Motor neuron (in vitro differentiated cells): ENCODE data around the gene MORF4L2. TPM values are rescaled to one million over a fixed set of nuclear protein-coding genes. Genes with fewer than 3 reads are reported as not detected.

ENCODE experiments used
- ATAC-seq, 8 experiments: fragments of 200-7000 bp; cut with Tn5 transposase; replicated peaks in 6 of 8; 2 replicates each; pipeline ENCODE4 v1.8.0; 2021; ENCODE audit warnings: mild to moderate bottlenecking in 8 of 8, moderate library complexity in 8 of 8
- H3K27ac ChIP-seq, 2 donors: fragments of 250-450 bp; sonication (Bioruptor Pico); 2 replicates each; pipeline ENCODE4 v1.9.0; 2021; ENCODE audit warnings: antibody characterized with exemption in 2 of 2, mild to moderate bottlenecking in 2 of 2, moderate library complexity in 1 of 2
- H3K4me1 ChIP-seq, 2 donors: fragments of 250-450 bp; sonication (Bioruptor Pico); replicated peaks in 1 of 2; 2 replicates each; pipeline ENCODE4 v1.6.1; 2021; ENCODE audit warnings: antibody characterized with exemption in 2 of 2, mild to moderate bottlenecking in 2 of 2, moderate library complexity in 1 of 2
- H3K4me3 ChIP-seq, 5 donors: fragments of 250-450 bp; sonication (Bioruptor Pico); 2 replicates each; pipeline ENCODE4 v1.9.0; 2021; ENCODE audit warnings: antibody characterized with exemption in 5 of 5, mild to moderate bottlenecking in 5 of 5, moderate library complexity in 4 of 5
- WGBS, 10 experiments: fragments of 450-650 bp; shearing (Covaris generic); methylation state at CpG; one replicate each; pipeline ENCODE4 v1.0.0; 2022; 5-methylcytosine and 5-hydroxymethylcytosine counted together
- in situ Hi-C, 9 experiments: fragments of 400-800 bp; cut with MboI; loops; one replicate each; pipeline ENCODE4 v1.15.0; 2021; ENCODE audit warnings: low sequenced_read_pairs in 9 of 9, low pct_unique_long_range_greater_than_20kb in 2 of 9; ENCODE audit not compliant: unreplicated experiment in 9 of 9
- total RNA-seq, 8 experiments: library from RNA; unstranded; fragments of 300-600 nt; gene quantifications; 2 replicates each; pipeline versions ENCODE4 v1.2.3 to v1.2.4, GENCODE V29; 2022

Gene MORF4L2
- total RNA-seq, 8 experiments from 2014 or later = 349 to 623 (median 512) TPM

DNA sequence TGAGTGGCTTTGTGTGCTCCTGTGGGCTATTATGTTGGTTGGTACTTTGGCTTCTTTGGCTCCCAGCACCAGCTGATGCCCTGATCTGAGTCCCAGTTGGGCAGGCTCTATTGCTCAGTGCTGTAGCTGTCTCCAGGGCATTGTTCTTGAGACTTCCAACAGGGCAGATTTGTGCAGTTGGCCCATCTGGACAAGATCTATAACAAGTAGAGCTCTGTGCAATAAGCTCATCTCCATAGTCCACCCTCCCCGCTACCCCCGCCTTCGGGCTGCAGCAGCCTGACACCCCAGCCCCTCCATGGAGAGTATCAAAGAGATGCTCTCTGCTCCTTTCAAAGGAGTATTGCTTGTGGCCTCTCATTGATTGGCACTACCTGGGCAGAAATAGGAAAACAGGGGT lies 18.4 kb upstream of the MORF4L2 start:
- in situ Hi-C loops = no loop called here
- Histone ChIP-seq H3K27ac (no peak overlapping the region), H3K4me3 (no peak overlapping the region), H3K4me1 (no peaks in the 10 kb centered on the region)
- ATAC-seq = no peak
- no CpG with 5 or more reads among the region's 3 CpGs for WGBS, 10 experiments

DNA sequence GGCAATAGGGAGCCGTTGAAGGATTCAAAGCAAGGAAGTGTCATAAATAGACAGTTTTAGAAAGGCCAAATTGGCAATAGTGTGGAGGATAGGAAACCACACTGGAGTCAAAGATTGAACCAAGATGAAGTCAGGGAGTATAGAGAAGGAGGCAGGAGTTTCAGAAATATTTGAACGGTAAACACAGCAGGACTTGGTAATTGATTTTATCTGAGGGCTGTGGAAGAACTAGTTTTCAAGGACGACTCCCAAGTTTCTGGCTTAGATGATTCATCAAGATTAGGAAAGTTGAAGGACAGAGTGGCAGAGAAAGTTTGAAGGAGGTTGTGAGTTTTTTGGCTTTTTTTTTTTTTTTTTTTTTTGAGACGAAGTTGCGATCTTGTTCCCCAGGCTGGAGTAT lies 12.7 kb upstream of the MORF4L2 start:
- Histone ChIP-seq H3K4me3 (no peak overlapping the region), H3K27ac (no peak overlapping the region), H3K4me1 (no peaks in the 10 kb centered on the region)
- WGBS, 10 experiments = 40 to 100% (median 79%) methylated on average over 1 to 4 of the region's 5 CpGs; no CpG with 5 or more reads in 5 of the 10 experiments
- ATAC-seq = no peak
- in situ Hi-C loops = no loop called here

DNA sequence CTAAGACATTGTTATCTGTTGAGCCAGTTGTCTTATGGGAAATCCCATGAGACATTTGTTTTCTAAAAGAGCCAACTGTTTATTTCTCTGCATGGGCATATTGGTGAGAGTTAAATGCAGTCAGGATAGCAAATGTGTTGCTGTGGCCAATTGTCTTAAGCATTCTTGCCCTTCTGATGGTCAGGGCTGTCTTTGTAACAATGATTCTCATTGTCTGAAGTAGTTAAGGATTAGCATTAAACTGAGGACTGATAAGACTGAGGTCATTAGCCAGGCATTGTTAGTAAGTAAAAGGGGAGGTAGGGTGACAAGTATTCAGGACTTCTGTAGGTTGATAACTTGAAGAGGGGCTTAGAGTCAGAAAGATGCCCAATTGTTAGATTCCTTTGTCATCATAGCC lies 11.2 kb upstream of the MORF4L2 start:
- H3K4me1 ChIP-seq = peaks cover 0 to 5% of the 10 kb centered on the region in 2 donors
- no peak overlapping the region for H3K4me3 ChIP-seq
- no peak overlapping the region for H3K27ac ChIP-seq
- in situ Hi-C loops = no loop called here
- ATAC-seq = no peak

DNA sequence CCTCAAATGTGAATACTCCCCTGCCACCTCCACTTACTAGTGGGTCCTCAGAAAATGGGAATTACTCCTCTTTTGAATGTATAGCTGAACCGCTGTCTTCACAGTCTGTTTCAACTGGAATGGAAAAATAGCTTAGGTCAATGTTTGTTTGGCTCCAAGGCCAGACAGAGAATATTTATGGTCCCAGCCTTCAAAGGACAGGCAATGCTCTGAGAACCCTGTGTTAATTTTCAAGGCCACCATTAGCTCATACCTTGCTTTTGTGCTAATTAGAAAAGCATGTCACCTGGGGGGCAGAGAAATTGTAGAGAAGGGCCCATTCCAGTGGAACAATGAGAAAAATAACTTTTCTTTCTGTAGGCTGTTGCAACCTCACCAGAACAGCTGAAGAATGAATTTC lies 4.6 kb upstream of the MORF4L2 start:
- Histone ChIP-seq H3K27ac (no peak overlapping the region), H3K4me1 (peaks cover 3 to 5% of the 10 kb centered on the region in 2 donors), H3K4me3 (no peak overlapping the region)
- ATAC-seq = no peak
- in situ Hi-C loops = no loop called here
- 50 to 80% (median 75%) methylated on average over 1 of the region's 1 CpG; no CpG with 5 or more reads in 7 of the 10 experiments for WGBS, 10 experiments

DNA sequence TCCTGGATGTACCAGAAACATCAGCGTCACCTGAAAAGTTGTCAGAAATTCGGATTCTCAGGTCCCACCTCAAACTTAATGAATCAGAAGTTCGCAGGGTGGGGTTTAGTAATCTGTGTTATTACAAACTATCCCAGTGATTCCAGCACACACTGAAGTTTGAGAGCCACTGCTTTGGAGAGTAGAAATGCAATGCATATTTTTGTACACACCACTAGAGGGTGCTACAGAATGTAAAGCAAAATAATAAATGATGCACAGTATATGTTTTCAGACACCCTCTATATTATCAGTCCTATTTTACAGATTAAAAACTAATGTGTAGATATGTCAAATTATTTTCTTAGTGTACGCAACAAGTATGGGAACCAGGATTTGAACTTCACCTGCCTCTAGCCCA lies 2.4 kb upstream of the MORF4L2 start:
- WGBS, 10 experiments = 0 to 100% (median 89%) methylated on average over 1 to 3 of the region's 4 CpGs; no CpG with 5 or more reads in 5 of the 10 experiments
- H3K4me3 ChIP-seq = peak overlapping the region in 3 of 5 donors; percentile 55 to 75 (median 64)
- H3K4me1 ChIP-seq = peaks cover 3 to 12% of the 10 kb centered on the region in 2 donors
- ATAC-seq = no peak
- H3K27ac ChIP-seq = no peak overlapping the region
- in situ Hi-C loops = no loop called here

DNA sequence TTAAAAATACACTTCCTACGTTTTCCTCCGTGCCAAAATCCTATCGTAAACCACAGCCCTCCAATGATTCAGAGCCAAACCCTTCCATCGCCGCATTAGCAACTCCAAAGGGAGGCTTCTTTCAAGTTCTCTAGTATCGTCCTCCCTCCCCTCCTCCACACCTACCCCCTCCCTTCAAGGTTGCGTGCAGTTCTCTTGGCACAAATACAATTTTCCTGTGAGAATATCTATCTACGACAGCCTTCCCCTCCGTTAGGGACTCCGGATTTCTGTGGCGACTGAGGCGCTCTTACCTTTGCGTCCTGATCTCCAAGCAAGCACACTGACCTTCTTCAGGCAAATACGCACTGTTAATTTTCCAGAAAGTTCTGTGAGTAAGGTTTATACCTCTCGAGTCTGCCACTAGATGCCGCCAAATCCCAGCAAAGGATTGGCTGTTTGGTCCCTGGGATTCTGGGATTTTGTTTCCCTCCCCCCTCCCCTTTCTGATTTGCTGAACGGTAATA lies 1.2 kb upstream of the MORF4L2 start:
- in situ Hi-C loops = no loop called here
- peak overlapping the region; percentile 99 to 100 for H3K27ac ChIP-seq
- 0 to 12% (median 0%) methylated on average over 1 to 15 of the region's 17 CpGs; no CpG with 5 or more reads in 3 of the 10 experiments for WGBS, 10 experiments
- peak overlapping the region; percentile 55 to 82 (median 64) for H3K4me3 ChIP-seq
- peaks cover 0 to 12% of the 10 kb centered on the region in 2 donors for H3K4me1 ChIP-seq
- ATAC-seq = peak; percentile 1 to 16 (median 6)

DNA sequence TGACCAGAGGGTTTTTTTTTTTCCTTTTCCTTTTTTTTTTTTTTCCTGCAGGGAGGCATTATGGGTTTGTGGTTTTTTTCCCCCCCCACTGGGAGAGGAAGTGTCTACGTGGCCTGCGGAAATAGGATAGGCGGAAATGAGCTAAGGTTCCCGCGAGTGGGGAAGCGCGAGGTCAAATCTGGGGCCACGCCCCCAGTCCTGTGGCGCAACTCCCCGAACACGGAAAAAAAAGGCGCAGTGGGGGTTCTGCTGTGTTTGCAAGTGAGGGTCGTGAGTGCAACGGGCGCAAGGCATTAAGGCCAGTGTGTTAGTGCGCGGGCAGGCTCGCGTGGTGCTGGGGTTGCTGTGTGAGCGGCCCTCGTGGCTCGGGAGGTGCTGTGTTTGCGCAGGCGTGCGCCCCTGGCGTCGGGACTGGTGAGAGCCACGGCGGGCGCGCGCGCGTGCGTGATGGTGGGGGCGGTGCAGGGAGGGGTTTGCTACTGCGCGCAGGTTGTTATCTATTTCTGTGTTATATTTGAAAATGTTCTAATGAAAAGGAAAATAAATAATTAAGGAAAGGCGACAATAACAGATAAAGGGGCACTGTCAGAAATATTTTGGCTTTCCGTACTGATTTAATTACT lies 685 bp upstream of the MORF4L2 start:
- H3K4me1 ChIP-seq = peaks cover 0 to 12% of the 10 kb centered on the region in 2 donors
- WGBS, 10 experiments = 0 to 53% (median 0%) methylated on average over 1 to 24 of the region's 40 CpGs; no CpG with 5 or more reads in 6 of the 10 experiments
- ATAC-seq = peak; percentile 53 to 70 (median 65)
- peak overlapping the region; percentile 99 to 100 for H3K27ac ChIP-seq
- peak overlapping the region; percentile 55 to 82 (median 64) for H3K4me3 ChIP-seq
- in situ Hi-C loops = no loop called here

DNA sequence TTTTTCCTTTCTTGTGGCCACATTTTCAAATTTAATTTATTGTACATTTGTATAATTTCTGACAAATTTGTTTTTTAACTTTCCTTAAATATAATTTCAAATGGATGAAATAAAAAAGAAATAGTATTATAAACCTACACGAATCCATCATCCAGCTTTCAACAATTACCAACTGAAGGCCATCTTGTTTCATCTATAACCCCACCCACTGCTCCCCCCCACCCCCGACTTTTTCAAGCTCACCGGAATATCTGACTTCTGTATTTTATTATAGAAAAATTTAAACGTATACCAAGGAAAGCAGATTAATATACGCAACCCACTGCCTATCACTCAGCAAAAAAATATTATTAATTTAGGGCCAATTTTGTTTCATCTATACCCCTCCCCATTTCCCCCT lies 1.1 kb downstream of the MORF4L2 start:
- ATAC-seq = no peak
- WGBS, 10 experiments = 0 to 27% (median 0%) methylated on average over 1 to 3 of the region's 5 CpGs; no CpG with 5 or more reads in 4 of the 10 experiments
- Histone ChIP-seq H3K4me1 (peaks cover 0 to 14% of the 10 kb centered on the region in 2 donors), H3K27ac (peak overlapping the region; percentile 93 to 100), H3K4me3 (peak overlapping the region; percentile 56 to 82 (median 60))
- in situ Hi-C loops = no loop called here

DNA sequence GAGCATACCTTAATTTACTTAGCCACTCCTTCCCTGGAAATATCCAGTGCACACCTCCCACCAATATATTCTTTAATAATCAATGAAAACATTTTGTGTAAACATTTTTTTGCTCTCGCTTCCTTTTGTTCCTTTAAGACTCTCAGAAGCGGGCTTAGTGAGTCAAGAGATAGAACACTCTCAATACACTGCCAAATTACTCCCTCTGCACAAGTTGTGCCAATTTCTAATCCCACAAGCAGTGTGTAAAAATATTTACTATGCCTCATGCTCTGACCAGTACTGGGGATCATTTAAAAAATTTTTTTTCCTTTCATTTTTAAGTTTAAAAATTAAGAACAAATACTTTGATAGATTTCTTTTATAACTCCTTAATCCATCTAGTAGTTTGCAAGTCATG lies 5.1 kb downstream of the MORF4L2 start:
- in situ Hi-C loops = no loop called here
- no peak for ATAC-seq
- peaks cover 0 to 11% of the 10 kb centered on the region in 2 donors for H3K4me1 ChIP-seq
- no peak overlapping the region for H3K27ac ChIP-seq
- WGBS, 10 experiments = 0 to 100% (median 50%) methylated on average over 1 to 2 of the region's 2 CpGs; no CpG with 5 or more reads in 3 of the 10 experiments
- no peak overlapping the region for H3K4me3 ChIP-seq

DNA sequence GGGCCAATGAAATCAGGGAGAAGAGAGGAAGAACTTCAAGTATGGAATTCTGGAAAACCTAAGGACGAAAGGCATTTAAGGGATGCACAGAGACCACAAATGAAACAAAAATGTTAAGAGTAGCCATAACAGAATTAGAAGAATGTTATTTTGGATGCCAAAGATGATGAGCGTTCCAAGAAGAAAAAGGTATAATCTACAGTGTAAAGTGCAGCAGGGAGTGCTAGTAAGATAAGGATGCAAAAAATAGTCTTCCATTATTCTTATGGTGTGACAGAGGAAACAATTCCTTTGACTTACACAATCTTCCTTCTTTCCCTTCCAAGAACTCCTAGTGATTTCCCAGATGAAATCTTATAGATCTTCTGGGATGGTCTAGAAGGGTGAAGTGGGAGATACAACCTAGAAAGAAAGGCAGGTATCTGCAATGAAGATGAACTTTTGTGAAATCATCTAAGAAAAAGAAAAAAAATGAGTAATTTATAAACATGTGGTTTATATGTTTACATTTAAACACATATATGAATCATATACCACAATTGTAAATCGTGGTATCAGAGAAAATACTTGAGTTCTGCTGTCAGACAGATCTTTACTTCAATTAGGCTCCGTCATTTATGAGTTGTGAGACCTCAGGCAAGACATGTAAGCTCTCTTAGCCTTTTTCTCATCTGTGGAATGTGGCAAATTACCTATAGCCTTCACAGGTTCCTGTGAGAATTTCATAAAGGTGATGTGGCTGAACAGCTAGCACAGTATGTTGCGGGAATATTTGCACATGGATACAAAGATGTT lies 8.1 kb downstream of the MORF4L2 start:
- no peak for ATAC-seq
- no peak overlapping the region for H3K27ac ChIP-seq
- WGBS, 10 experiments = 50 to 100% (median 80%) methylated on average over 1 to 5 of the region's 5 CpGs; no CpG with 5 or more reads in 3 of the 10 experiments
- peaks cover 0 to 2% of the 10 kb centered on the region in 2 donors for H3K4me1 ChIP-seq
- no peak overlapping the region for H3K4me3 ChIP-seq
- in situ Hi-C loops = no loop called here

DNA sequence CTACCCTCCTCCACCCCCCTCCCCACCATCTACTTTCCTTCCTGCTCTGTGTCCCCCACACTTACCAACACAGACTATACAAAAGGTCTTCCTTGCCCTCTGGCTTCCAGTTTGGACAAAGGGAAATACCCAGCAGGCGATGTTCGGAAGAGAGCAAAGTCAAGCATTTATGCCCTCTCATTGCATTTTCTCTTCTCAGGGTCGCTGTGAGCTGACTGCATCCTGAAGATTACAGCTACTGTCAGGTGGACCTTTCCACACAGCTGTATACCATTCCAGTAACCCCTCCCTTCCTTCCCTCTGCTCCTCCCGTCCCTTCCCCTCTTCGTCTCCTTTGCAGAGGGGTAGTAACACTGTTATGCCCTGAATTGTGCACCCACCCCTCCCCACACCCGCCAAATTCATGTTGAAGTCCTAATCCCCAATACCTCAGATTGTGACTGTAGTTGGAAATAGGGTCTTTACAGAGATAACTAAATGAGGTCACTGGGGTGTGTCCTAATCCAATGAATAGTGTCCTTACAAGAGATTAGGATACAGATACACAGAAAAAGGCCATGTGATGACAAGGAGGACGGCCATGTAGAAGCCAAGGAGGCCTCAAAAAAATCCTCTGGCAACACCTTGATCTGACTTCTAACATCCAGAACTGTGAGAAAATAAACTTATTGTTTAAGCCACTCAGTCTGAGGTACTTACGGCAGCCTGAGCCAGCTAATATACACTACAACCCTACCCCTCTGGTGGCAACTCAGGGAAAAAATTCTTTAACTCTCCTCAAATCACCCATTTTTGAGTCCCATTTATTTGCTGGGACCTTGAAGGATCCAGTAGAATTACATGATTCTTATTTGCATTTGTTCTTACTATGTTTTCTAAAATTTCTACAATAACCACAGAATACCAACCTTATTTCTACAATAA lies 11.7 kb downstream of the MORF4L2 start:
- ATAC-seq = peak in 7 of 8 experiments; percentile 18 to 78 (median 62)
- Histone ChIP-seq H3K4me1 (no peaks in the 10 kb centered on the region), H3K27ac (no peak overlapping the region), H3K4me3 (no peak overlapping the region)
- WGBS, 10 experiments = 47 to 83% (median 64%) methylated on average over 1 to 3 of the region's 8 CpGs; no CpG with 5 or more reads in 6 of the 10 experiments
- in situ Hi-C loops = no loop called here

DNA sequence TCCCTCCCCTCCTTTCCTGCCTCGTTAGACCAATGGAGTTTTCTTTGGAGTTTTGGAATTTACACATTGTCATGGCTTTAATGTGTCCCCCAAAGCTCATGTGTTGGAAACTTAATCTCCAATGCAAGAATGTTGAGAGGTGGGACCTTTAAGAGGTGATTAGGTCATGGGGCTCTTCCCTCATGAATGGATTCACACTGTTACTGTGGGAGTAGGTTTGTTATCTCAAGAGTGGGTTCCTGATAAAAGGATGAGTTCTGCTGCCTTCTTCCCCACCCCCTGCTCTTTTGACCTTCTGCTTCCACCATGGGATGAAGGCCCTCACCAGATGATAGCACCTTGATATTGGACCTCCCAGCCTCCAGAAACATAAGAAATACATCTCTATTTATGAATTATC lies 16.8 kb downstream of the MORF4L2 start:
- no peak overlapping the region for H3K27ac ChIP-seq
- no peaks in the 10 kb centered on the region for H3K4me1 ChIP-seq
- 22 to 100% (median 50%) methylated on average over 1 of the region's 1 CpG; no CpG with 5 or more reads in 4 of the 10 experiments for whole genome bisulfite sequencing, 10 experiments
- in situ Hi-C loops = no loop called here
- ATAC-seq = no peak
- no peak overlapping the region for H3K4me3 ChIP-seq
